Neural cell (in vitro differentiated cells): ENCODE measurements around the gene DYNLT4. TPM values are rescaled to one million over a fixed set of nuclear protein-coding genes. Genes with fewer than 3 reads are reported as not detected.

ENCODE experiments used
- H2AFZ ChIP-seq: fragments of 200-600, 300-800 bp; sonication (generic), shearing (Covaris generic); 2 replicates; pipeline ENCODE4 v1.6.0; 2014; ENCODE audit warnings: low read depth, mild to moderate bottlenecking, antibody characterized with exemption, low read length, moderate library complexity
- H3F3A ChIP-seq: fragments of 200-600 bp; shearing (Covaris generic); 2 replicates; pipeline ENCODE4 v1.6.1; 2016; ENCODE audit warnings: mild to moderate bottlenecking, moderate library complexity, mixed read lengths, antibody characterized with exemption, low read length; ENCODE audit not compliant: insufficient read depth, poor library complexity, severe bottlenecking
- H3K27ac ChIP-seq: fragments of 200-600, 300-800 bp; sonication (generic), shearing (Covaris generic); 2 replicates; pipeline ENCODE4 v1.5.1; 2014; ENCODE audit warnings: mild to moderate bottlenecking, low read length, moderate library complexity
- H3K27me3 ChIP-seq: fragments of 300-800, 200-600 bp; sonication (generic), shearing (Covaris generic); 2 replicates; pipeline ENCODE4 v1.6.0; 2014; ENCODE audit warnings: mild to moderate bottlenecking, low read depth, low read length, moderate library complexity; ENCODE audit not compliant: insufficient read depth
- H3K36me3 ChIP-seq: fragments of 300-800, 200-600 bp; sonication (generic), shearing (Covaris generic); 2 replicates; pipeline ENCODE4 v1.5.1; 2014; ENCODE audit warnings: mild to moderate bottlenecking, antibody characterized with exemption, low read length, moderate library complexity; ENCODE audit not compliant: insufficient read depth
- H3K4me2 ChIP-seq: fragments of 300-800, 200-600 bp; sonication (generic), shearing (Covaris generic); 2 replicates; pipeline ENCODE4 v1.6.0; 2014; ENCODE audit warnings: mild to moderate bottlenecking, low read length
- H3K4me3 ChIP-seq: fragments of 300-800, 200-600 bp; sonication (generic), shearing (Covaris generic); 2 replicates; pipeline ENCODE4 v1.5.1; 2014; ENCODE audit warnings: mild to moderate bottlenecking, low read length, moderate library complexity
- H3K79me2 ChIP-seq: fragments of 200-600 bp; shearing (Covaris generic); replicated peaks from 2 replicates; pipeline ENCODE4 v1.6.0; 2014; ENCODE audit warnings: mild to moderate bottlenecking, low read length, moderate library complexity; ENCODE audit not compliant: insufficient read depth
- H3K9ac ChIP-seq: fragments of 300-800, 200-600 bp; sonication (generic), shearing (Covaris generic); 2 replicates; pipeline ENCODE4 v1.6.1; 2016; ENCODE audit warnings: mild to moderate bottlenecking, low read length, mixed read lengths
- H3K9me2 ChIP-seq: fragments of 200-600 bp; shearing (Covaris generic); 2 replicates; pipeline ENCODE4 v1.6.1; 2016; ENCODE audit warnings: mild to moderate bottlenecking, low read length, mixed read lengths; ENCODE audit not compliant: insufficient read depth
- H3K9me3 ChIP-seq: fragments of 200-600, 300-800 bp; sonication (generic), shearing (Covaris generic); 2 replicates; pipeline ENCODE4 v1.6.1; 2016; ENCODE audit warnings: mild to moderate bottlenecking, mixed run types, low read length, moderate library complexity, mixed read lengths
- H4K20me1 ChIP-seq: fragments of 200-600 bp; shearing (Covaris generic); 2 replicates; pipeline ENCODE4 v1.6.1; 2016; ENCODE audit warnings: mild to moderate bottlenecking, mixed run types; ENCODE audit not compliant: insufficient read depth
- CTCF ChIP-seq: fragments of 450-650 bp; IDR thresholded peaks from 2 replicates; pipeline ENCODE4 v1.5.1; 2014; ENCODE audit warnings: antibody characterized with exemption, mild to moderate bottlenecking, moderate library complexity; ENCODE audit not compliant: poor library complexity, severe bottlenecking
- EP300 ChIP-seq: fragments of 450-650 bp; conservative IDR thresholded peaks from 2 replicates; pipeline ENCODE4 v1.6.1; 2014; ENCODE audit warnings: antibody characterized with exemption, mild to moderate bottlenecking, moderate library complexity; ENCODE audit not compliant: poor library complexity, severe bottlenecking
- EZH2 ChIP-seq: fragments of 200-600, 300-800 bp; shearing (Covaris generic), sonication (generic); IDR thresholded peaks from 2 replicates; pipeline ENCODE4 v1.6.1; 2014; ENCODE audit warnings: antibody characterized with exemption, low read length, borderline replicate concordance, mild to moderate bottlenecking; ENCODE audit not compliant: insufficient read depth, poor library complexity, severe bottlenecking
- MXI1 ChIP-seq: fragments of 450-650 bp; conservative IDR thresholded peaks from 2 replicates; pipeline ENCODE4 v1.6.1; 2014; ENCODE audit warnings: antibody characterized with exemption, mild to moderate bottlenecking; ENCODE audit not compliant: poor library complexity, severe bottlenecking
- POLR2AphosphoS5 ChIP-seq: IDR thresholded peaks from 2 replicates; pipeline ENCODE4 v1.6.1; 2012
- RAD21 ChIP-seq: fragments of 450-650 bp; conservative IDR thresholded peaks from 2 replicates; pipeline ENCODE4 v1.6.1; 2014; ENCODE audit warnings: antibody characterized with exemption, mild to moderate bottlenecking, moderate library complexity
- REST ChIP-seq: IDR thresholded peaks from 2 replicates; pipeline ENCODE4 v1.6.1; 2012; ENCODE audit warnings: borderline replicate concordance
- SMC3 ChIP-seq: fragments of 450-650 bp; conservative IDR thresholded peaks from 2 replicates; pipeline ENCODE4 v1.6.1; 2014; ENCODE audit warnings: antibody characterized with exemption, mild to moderate bottlenecking, moderate library complexity; ENCODE audit not compliant: poor library complexity
- TAF1 ChIP-seq: IDR thresholded peaks from 2 replicates; pipeline ENCODE4 v1.6.1; 2012; ENCODE audit warnings: low read depth
- polyA plus RNA-seq: library from polyadenylated mRNA; depleted of rRNA; stranded (reverse); fragments of >200 nt; gene quantifications from 2 replicates; pipeline ENCODE4 v1.2.3, GENCODE V29; 2014

DYNLT4 gene
- polyA plus RNA-seq, 1 donor from 2014 or later = not detected

GRCh38 chr1:44851308-44851707, 44.2 kb upstream of the DYNLT4 start:
- H3K4me3 ChIP-seq = no peak overlapping the region
- no peaks in the 10 kb centered on the region for H3K36me3 ChIP-seq
- H3K4me2 ChIP-seq = no peak overlapping the region
- no peaks in the 10 kb centered on the region for H3F3A ChIP-seq
- H3K27ac ChIP-seq = no peak overlapping the region
- no peaks in the 10 kb centered on the region for H3K79me2 ChIP-seq
- H3K9me2 ChIP-seq = no peaks in the 10 kb centered on the region
- H4K20me1 ChIP-seq = no peaks in the 10 kb centered on the region
- H2AFZ ChIP-seq = no peak overlapping the region
- TF ChIP-seq EP300 (no peak), MXI1 (no peak), REST (no peak)
- H3K27me3 ChIP-seq = no peaks in the 10 kb centered on the region
- H3K9ac ChIP-seq = no peak overlapping the region
- H3K9me3 ChIP-seq = no peaks in the 10 kb centered on the region

GRCh38 chr1:44849575-44850132, 42.5 kb upstream of the DYNLT4 start:
- H3K4me3 ChIP-seq = no peak overlapping the region
- no peak overlapping the region for H2AFZ ChIP-seq
- H3K27ac ChIP-seq = no peak overlapping the region
- no peaks in the 10 kb centered on the region for H3K9me2 ChIP-seq
- H3K36me3 ChIP-seq = no peaks in the 10 kb centered on the region
- no peaks in the 10 kb centered on the region for H3F3A ChIP-seq
- H3K4me2 ChIP-seq = no peak overlapping the region
- H3K27me3 ChIP-seq = no peaks in the 10 kb centered on the region
- H4K20me1 ChIP-seq = no peaks in the 10 kb centered on the region
- H3K9me3 ChIP-seq = no peaks in the 10 kb centered on the region
- no peak overlapping the region for H3K9ac ChIP-seq
- no peaks in the 10 kb centered on the region for H3K79me2 ChIP-seq
- TF ChIP-seq EZH2 (no peak), SMC3 (no peak), REST (no peak), EP300 (no peak), RAD21 (no peak), MXI1 (no peak), CTCF (no peak), TAF1 (no peak), POLR2AphosphoS5 (no peak)
